Activated T-helper 17 cell treated with anti-CD3 and anti-CD28 coated beads, Interleukin-2, amount 50 U/mL, for 72 hours (primary cell): ENCODE results near the gene TRDN. TPM values are rescaled to one million over a fixed set of nuclear protein-coding genes. Genes with fewer than 3 reads are reported as not detected.

Experiments used
- ATAC-seq: fragments of 150-1000 bp; cut with Tn5 transposase; replicated peaks from 2 replicates; pipeline ENCODE4 v1.10.0; 2021; ENCODE audit warnings: mild to moderate bottlenecking, moderate library complexity
- H3K27ac Mint-ChIP-seq: one replicate; pipeline ENCODE4 v1.8.0; 2022; ENCODE audit warnings: mixed read lengths
- H3K27me3 Mint-ChIP-seq: one replicate; pipeline ENCODE4 v1.8.0; 2022; ENCODE audit warnings: mixed read lengths
- H3K36me3 Mint-ChIP-seq: one replicate; pipeline ENCODE4 v1.8.0; 2022; ENCODE audit warnings: low read depth, mild to moderate bottlenecking, mixed read lengths
- H3K4me1 Mint-ChIP-seq: one replicate; pipeline ENCODE4 v1.8.0; 2022; ENCODE audit warnings: mixed read lengths
- H3K4me3 Mint-ChIP-seq: one replicate; pipeline ENCODE4 v1.8.0; 2022; ENCODE audit warnings: mild to moderate bottlenecking, mixed read lengths
- H3K9me3 Mint-ChIP-seq: one replicate; pipeline ENCODE4 v1.8.0; 2022; ENCODE audit warnings: mixed read lengths
- total RNA-seq, 2 donors: library from RNA; stranded (reverse); gene quantifications; one replicate each; pipeline ENCODE4 v1.2.3, GENCODE V29; 2022

Gene TRDN
- total RNA-seq, result not detected

GRCh38 chr6:123636782-123637181 is at the start of gene TRDN:
TRDN (minus strand) TSS chr6:123636950; CDS start chr6:123636775, 175 bp downstream.
- Mint-ChIP-seq H3K36me3 (no peaks in the 10 kb centered on the region), H3K4me3 (no peak within 1 kb of the TSS), H3K9me3 (no peaks in the 10 kb centered on the region), H3K27ac (no peak within 1 kb of the TSS), H3K27me3 (no peaks in the 10 kb centered on the region), H3K4me1 (no peaks in the 10 kb centered on the region)
- no peak for ATAC-seq

GRCh38 chr6:123681957-123682462 is 45.3 kb upstream of the TRDN start:
- Mint-ChIP-seq H3K4me1 (no peaks in the 10 kb centered on the region), H3K9me3 (no peaks in the 10 kb centered on the region), H3K27ac (no peak overlapping the region), H3K36me3 (no peaks in the 10 kb centered on the region), H3K4me3 (no peak overlapping the region), H3K27me3 (peaks cover 3% of the 10 kb centered on the region)
- ATAC-seq, result no peak

- H3K4me3 Mint-ChIP-seq, result no peak overlapping the region
- ATAC-seq, result no peak
- peaks cover 3% of the 10 kb centered on the region for H3K27me3 Mint-ChIP-seq
- no peaks in the 10 kb centered on the region for H3K36me3 Mint-ChIP-seq
- no peaks in the 10 kb centered on the region for H3K9me3 Mint-ChIP-seq
- H3K27ac Mint-ChIP-seq, result no peak overlapping the region
- H3K4me1 Mint-ChIP-seq, result no peaks in the 10 kb centered on the region
Measured at GRCh38 chr6:123677897-123678296, 41.1 kb upstream of the TRDN start.

- no peaks in the 10 kb centered on the region for H3K4me1 Mint-ChIP-seq
- no peak overlapping the region for H3K27ac Mint-ChIP-seq
- no peak overlapping the region for H3K4me3 Mint-ChIP-seq
- no peaks in the 10 kb centered on the region for H3K9me3 Mint-ChIP-seq
- peaks cover 3% of the 10 kb centered on the region for H3K27me3 Mint-ChIP-seq
- ATAC-seq, result no peak
- no peaks in the 10 kb centered on the region for H3K36me3 Mint-ChIP-seq
Measured at GRCh38 chr6:123676793-123677192, 40.0 kb upstream of the TRDN start.

GRCh38 chr6:123668965-123669591 is 32.3 kb upstream of the TRDN start:
- H3K27me3 Mint-ChIP-seq, result no peaks in the 10 kb centered on the region
- H3K9me3 Mint-ChIP-seq, result no peaks in the 10 kb centered on the region
- H3K27ac Mint-ChIP-seq, result no peak overlapping the region
- H3K4me3 Mint-ChIP-seq, result no peak overlapping the region
- no peak for ATAC-seq
- H3K36me3 Mint-ChIP-seq, result no peaks in the 10 kb centered on the region
- no peaks in the 10 kb centered on the region for H3K4me1 Mint-ChIP-seq

GRCh38 chr6:123668063-123668462 is 31.3 kb upstream of the TRDN start:
- H3K4me3 Mint-ChIP-seq, result no peak overlapping the region
- no peaks in the 10 kb centered on the region for H3K9me3 Mint-ChIP-seq
- no peaks in the 10 kb centered on the region for H3K4me1 Mint-ChIP-seq
- ATAC-seq, result no peak
- H3K27me3 Mint-ChIP-seq, result no peaks in the 10 kb centered on the region
- H3K27ac Mint-ChIP-seq, result no peak overlapping the region
- H3K36me3 Mint-ChIP-seq, result no peaks in the 10 kb centered on the region

- H3K4me3 Mint-ChIP-seq, result no peak overlapping the region
- no peaks in the 10 kb centered on the region for H3K36me3 Mint-ChIP-seq
- no peak for ATAC-seq
- no peaks in the 10 kb centered on the region for H3K9me3 Mint-ChIP-seq
- H3K27ac Mint-ChIP-seq, result no peak overlapping the region
- H3K4me1 Mint-ChIP-seq, result no peaks in the 10 kb centered on the region
- no peaks in the 10 kb centered on the region for H3K27me3 Mint-ChIP-seq
Measured at GRCh38 chr6:123663436-123663835, 26.7 kb upstream of the TRDN start.

GRCh38 chr6:123662757-123663156 is 26.0 kb upstream of the TRDN start:
- H3K4me3 Mint-ChIP-seq, result no peak overlapping the region
- no peaks in the 10 kb centered on the region for H3K36me3 Mint-ChIP-seq
- H3K9me3 Mint-ChIP-seq, result no peaks in the 10 kb centered on the region
- no peak for ATAC-seq
- no peaks in the 10 kb centered on the region for H3K4me1 Mint-ChIP-seq
- no peaks in the 10 kb centered on the region for H3K27me3 Mint-ChIP-seq
- H3K27ac Mint-ChIP-seq, result no peak overlapping the region

- no peak overlapping the region for H3K27ac Mint-ChIP-seq
- H3K27me3 Mint-ChIP-seq, result no peaks in the 10 kb centered on the region
Measured at GRCh38 chr6:123661105-123661891, 24.5 kb upstream of the TRDN start.

GRCh38 chr6:123659960-123660748 is 23.4 kb upstream of the TRDN start:
- H3K9me3 Mint-ChIP-seq, result no peaks in the 10 kb centered on the region
- H3K27me3 Mint-ChIP-seq, result no peaks in the 10 kb centered on the region
- H3K4me3 Mint-ChIP-seq, result no peak overlapping the region
- H3K4me1 Mint-ChIP-seq, result no peaks in the 10 kb centered on the region
- no peak overlapping the region for H3K27ac Mint-ChIP-seq
- ATAC-seq, result no peak
- no peaks in the 10 kb centered on the region for H3K36me3 Mint-ChIP-seq

More at GRCh38 chr6:123661105-123661891, 24.5 kb upstream of the TRDN start:
- H3K4me3 Mint-ChIP-seq, result no peak overlapping the region
- ATAC-seq, result no peak
- H3K36me3 Mint-ChIP-seq, result no peaks in the 10 kb centered on the region
- H3K9me3 Mint-ChIP-seq, result no peaks in the 10 kb centered on the region
- H3K4me1 Mint-ChIP-seq, result no peaks in the 10 kb centered on the region

- Mint-ChIP-seq H3K27ac (no peak overlapping the region), H3K9me3 (no peaks in the 10 kb centered on the region), H3K27me3 (no peaks in the 10 kb centered on the region), H3K4me3 (no peak overlapping the region), H3K36me3 (no peaks in the 10 kb centered on the region), H3K4me1 (no peaks in the 10 kb centered on the region)
- no peak for ATAC-seq
Measured at GRCh38 chr6:123658848-123659247, 22.1 kb upstream of the TRDN start.

GRCh38 chr6:123655521-123656306 is 19.0 kb upstream of the TRDN start:
- H3K9me3 Mint-ChIP-seq, result no peaks in the 10 kb centered on the region
- H3K4me1 Mint-ChIP-seq, result no peaks in the 10 kb centered on the region
- peak overlapping the region; percentile 24 for H3K4me3 Mint-ChIP-seq

GRCh38 chr6:123648723-123649122 is 12.0 kb upstream of the TRDN start:
- no peaks in the 10 kb centered on the region for H3K9me3 Mint-ChIP-seq

More at GRCh38 chr6:123655521-123656306, 19.0 kb upstream of the TRDN start:
- H3K27ac Mint-ChIP-seq, result no peak overlapping the region
- ATAC-seq, result no peak
- no peaks in the 10 kb centered on the region for H3K36me3 Mint-ChIP-seq
- no peaks in the 10 kb centered on the region for H3K27me3 Mint-ChIP-seq

GRCh38 chr6:123648020-123648580 is 11.3 kb upstream of the TRDN start:
- H3K4me1 Mint-ChIP-seq, result no peaks in the 10 kb centered on the region
- no peak overlapping the region for H3K27ac Mint-ChIP-seq
- no peaks in the 10 kb centered on the region for H3K27me3 Mint-ChIP-seq
- ATAC-seq, result no peak
- no peaks in the 10 kb centered on the region for H3K9me3 Mint-ChIP-seq
- H3K4me3 Mint-ChIP-seq, result no peak overlapping the region
- H3K36me3 Mint-ChIP-seq, result no peaks in the 10 kb centered on the region

More at GRCh38 chr6:123648723-123649122, 12.0 kb upstream of the TRDN start:
- no peaks in the 10 kb centered on the region for H3K27me3 Mint-ChIP-seq
- no peaks in the 10 kb centered on the region for H3K36me3 Mint-ChIP-seq
- H3K4me1 Mint-ChIP-seq, result no peaks in the 10 kb centered on the region
- H3K27ac Mint-ChIP-seq, result no peak overlapping the region
- H3K4me3 Mint-ChIP-seq, result no peak overlapping the region
- ATAC-seq, result no peak
